Ovary (tissue), 9 donors: ENCODE results near the gene CPTP. TPM values are rescaled to one million over a fixed set of nuclear protein-coding genes. Genes with fewer than 3 reads are reported as not detected.

Experiments
- DNase-seq, 5 donors: peaks; one replicate each; pipeline ENCODE4 v3.0.0-alpha.2; 2019 to 2020
- H3K27ac ChIP-seq, 2 donors: fragments of 200-600 bp; one replicate each; pipeline versions ENCODE4 v1.5.1 to v1.8.0; 2019 to 2022
- H3K27me3 ChIP-seq: fragments of 200-600 bp; one replicate; pipeline ENCODE4 v1.8.0; 2022
- H3K36me3 ChIP-seq: fragments of 200-600 bp; sonication (generic); one replicate; pipeline ENCODE4 v1.5.1; 2019
- H3K4me1 ChIP-seq: one replicate; pipeline ENCODE4 v1.8.1; 2013; ENCODE audit warnings: mild to moderate bottlenecking, moderate library complexity; ENCODE audit not compliant: insufficient read depth
- H3K4me3 ChIP-seq: fragments of 200-600 bp; sonication (generic); one replicate; pipeline ENCODE4 v1.5.1; 2017
- H3K9me3 ChIP-seq, 2 donors: fragments of 200-600 bp in 1 of 2; sonication (generic) in 1 of 2; one replicate each; pipeline versions ENCODE4 v1.5.1 to v1.8.1; 2013 to 2019; ENCODE audit warnings: mild to moderate bottlenecking in 1 of 2, moderate library complexity in 1 of 2
- EP300 ChIP-seq: sonication (generic); formaldehyde crosslinking; IDR thresholded peaks from one replicate; pipeline ENCODE4 v1.6.1; 2017; ENCODE audit warnings: antibody characterized with exemption
- POLR2A ChIP-seq: fragments of 450-650 bp; IDR thresholded peaks from one replicate; pipeline ENCODE4 v1.6.1; 2017; ENCODE audit warnings: antibody characterized with exemption, mild to moderate bottlenecking, moderate library complexity
- WGBS, 3 donors: extraction: QIAGEN DNeasy Blood & Tissue Kit in 1 of 3; methylation state at CpG; one replicate each; pipeline versions ENCODE4 v1.1.5 to v1.1.7; 2013 to 2017; 5-methylcytosine and 5-hydroxymethylcytosine counted together
- intact Hi-C, 4 donors: fragments of 100-400 bp; cut with DNase I; formaldehyde crosslinking; loops; one replicate each; pipeline versions ENCODE4 v1.11.0 to v1.15.1; 2022 to 2023
- polyA plus RNA-seq, 2 donors: library from polyadenylated mRNA; stranded (reverse); fragments of 200-250 nt in 1 of 2; fragments of 350-450 nt in 1 of 2; fragmentation: Illumina TruSeq in 1 of 2; extraction: RNeasy Lipid Tissue Mini Kit (QIAGEN cat#74804) in 1 of 2; gene quantifications; one replicate each; pipeline ENCODE4 v1.2.3, GENCODE V29; 2013 to 2014
- total RNA-seq, 7 donors: library from RNA; depleted of rRNA in 2 of 7; stranded (reverse); fragments of >200 nt in 2 of 7; fragmentation: NEBNext Ultra II Directional in 3 of 7; extraction: Animal tissue kit (Norgen Biotek cat#: 25700) in 3 of 7; gene quantifications; one replicate each; pipeline versions ENCODE4 v1.1.0 to v1.2.4, GENCODE V29; 2016 to 2023
- TF ChIP-seq, protein P1 (sequence below), 3 donors: fragments of 450-650 bp in 2 of 3; fragments of 200-600 bp in 1 of 3; IDR thresholded peaks; one replicate each; pipeline versions ENCODE4 v1.5.1 to v1.8.0; 2016 to 2022; ENCODE audit warnings: antibody characterized with exemption in 3 of 3, mild to moderate bottlenecking in 1 of 3
- donor health status: DM: no; HTN: no; CAD: no; lungs with moderate emphysema.
- donor health status: DM: no; HTN: no; CAD: no.
- donor health status: Bipolar disorder and iron deficiency.
- donor health status: DM: yes; HTN: yes; CAD: no.
- donor health status: DM: no; HTN: no; CAD: no.
- donor health status: DM: yes; HTN: yes; CAD: no.

Gene CPTP
- total and polyA plus RNA-seq, 9 donors = 2.4 to 21.0 (median 14.8) TPM

DNA sequence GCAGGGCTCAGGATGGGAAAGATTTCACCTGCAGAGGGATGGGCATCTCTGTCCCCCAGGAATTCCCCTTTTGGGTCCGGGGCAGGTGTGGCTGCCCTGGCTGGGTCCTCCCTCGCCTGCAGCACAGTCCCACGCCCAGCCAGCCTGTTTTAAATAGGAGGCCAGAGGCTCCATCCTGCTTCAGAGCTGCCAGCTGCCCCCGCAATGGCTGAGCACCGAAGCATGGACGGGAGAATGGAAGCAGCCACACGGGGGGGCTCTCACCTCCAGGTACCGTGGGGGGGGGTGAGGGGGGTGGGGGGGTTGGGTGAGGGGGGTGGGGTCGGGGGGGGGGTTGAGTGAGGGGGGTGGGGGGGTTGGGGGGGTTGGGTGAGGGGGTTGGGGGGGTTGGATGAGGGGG is 40.8 kb upstream of the CPTP start:
- Histone ChIP-seq H3K4me3 (no peak overlapping the region), H3K9me3 (no peaks in the 10 kb centered on the region), H3K27ac (no peak overlapping the region), H3K4me1 (no peaks in the 10 kb centered on the region), H3K27me3 (no peaks in the 10 kb centered on the region), H3K36me3 (no peaks in the 10 kb centered on the region)
- no peak for TF ChIP-seq POLR2A
- no peak for TF ChIP-seq EP300
- TF ChIP-seq, protein P1, sequence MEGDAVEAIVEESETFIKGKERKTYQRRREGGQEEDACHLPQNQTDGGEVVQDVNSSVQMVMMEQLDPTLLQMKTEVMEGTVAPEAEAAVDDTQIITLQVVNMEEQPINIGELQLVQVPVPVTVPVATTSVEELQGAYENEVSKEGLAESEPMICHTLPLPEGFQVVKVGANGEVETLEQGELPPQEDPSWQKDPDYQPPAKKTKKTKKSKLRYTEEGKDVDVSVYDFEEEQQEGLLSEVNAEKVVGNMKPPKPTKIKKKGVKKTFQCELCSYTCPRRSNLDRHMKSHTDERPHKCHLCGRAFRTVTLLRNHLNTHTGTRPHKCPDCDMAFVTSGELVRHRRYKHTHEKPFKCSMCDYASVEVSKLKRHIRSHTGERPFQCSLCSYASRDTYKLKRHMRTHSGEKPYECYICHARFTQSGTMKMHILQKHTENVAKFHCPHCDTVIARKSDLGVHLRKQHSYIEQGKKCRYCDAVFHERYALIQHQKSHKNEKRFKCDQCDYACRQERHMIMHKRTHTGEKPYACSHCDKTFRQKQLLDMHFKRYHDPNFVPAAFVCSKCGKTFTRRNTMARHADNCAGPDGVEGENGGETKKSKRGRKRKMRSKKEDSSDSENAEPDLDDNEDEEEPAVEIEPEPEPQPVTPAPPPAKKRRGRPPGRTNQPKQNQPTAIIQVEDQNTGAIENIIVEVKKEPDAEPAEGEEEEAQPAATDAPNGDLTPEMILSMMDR (IDR thresholded peaks at IDR 0.05) = no peak
- intact Hi-C loops = no loop called here
- no peak for DNase-seq
- 3 to 11% (median 3%) methylated on average over 3 to 8 of the region's 9 CpGs for WGBS, 3 donors

DNA sequence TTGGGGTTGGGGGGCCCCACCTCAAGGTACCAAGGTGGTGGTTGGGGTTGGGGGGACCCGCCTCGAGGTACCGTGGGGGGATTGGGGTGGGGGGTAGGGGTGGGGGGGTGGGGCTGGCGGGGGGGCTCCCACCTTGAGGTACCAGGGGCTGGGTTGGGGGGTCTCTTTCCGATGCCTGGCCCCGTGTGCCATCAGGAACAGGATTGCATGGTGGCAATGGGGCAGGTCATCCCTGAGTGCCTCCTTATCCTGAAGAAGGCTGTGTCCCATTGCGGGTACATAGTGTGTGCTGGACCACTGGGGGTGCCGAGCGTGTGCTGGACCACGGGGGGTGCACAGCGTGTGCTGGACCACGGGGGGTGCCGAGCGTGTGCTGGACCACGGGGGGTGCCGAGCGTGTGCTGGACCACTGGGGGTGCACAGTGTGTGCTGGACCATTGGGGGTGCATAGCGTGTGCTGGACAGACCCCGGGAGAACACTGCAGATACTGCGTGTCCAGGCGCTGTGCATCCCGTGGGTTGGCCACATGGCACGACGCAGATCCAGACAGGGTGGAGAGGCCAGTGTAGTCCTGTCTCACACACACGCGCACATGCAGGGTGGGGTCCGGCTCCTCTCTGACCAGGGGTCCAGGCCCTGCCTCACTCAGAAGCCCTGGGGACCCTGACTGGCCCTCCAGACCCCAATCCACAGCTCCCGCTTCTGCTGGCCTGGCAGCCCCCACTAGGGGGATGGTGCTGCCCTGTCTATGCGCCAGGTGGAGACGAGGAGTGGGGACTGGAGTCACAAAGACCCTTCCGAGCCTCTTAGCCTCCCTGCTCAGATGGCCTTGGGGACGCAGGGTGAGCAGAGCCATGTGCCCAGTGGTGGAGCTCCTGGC is 40.1 kb upstream of the CPTP start:
- H3K27me3 ChIP-seq = no peaks in the 10 kb centered on the region
- H3K4me3 ChIP-seq = no peak overlapping the region
- H3K36me3 ChIP-seq = no peaks in the 10 kb centered on the region
- H3K27ac ChIP-seq = no peak overlapping the region
- no peaks in the 10 kb centered on the region for H3K4me1 ChIP-seq
- WGBS, 3 donors = 64 to 83% (median 74%) methylated on average over 27 to 32 of the region's 32 CpGs
- no peak for TF ChIP-seq EP300
- TF ChIP-seq POLR2A = no peak
- TF ChIP-seq, protein P1 (IDR thresholded peaks at IDR 0.05) = no peak
- intact Hi-C loops = no loop called here
- DNase-seq = no peak
- H3K9me3 ChIP-seq = no peaks in the 10 kb centered on the region

DNA sequence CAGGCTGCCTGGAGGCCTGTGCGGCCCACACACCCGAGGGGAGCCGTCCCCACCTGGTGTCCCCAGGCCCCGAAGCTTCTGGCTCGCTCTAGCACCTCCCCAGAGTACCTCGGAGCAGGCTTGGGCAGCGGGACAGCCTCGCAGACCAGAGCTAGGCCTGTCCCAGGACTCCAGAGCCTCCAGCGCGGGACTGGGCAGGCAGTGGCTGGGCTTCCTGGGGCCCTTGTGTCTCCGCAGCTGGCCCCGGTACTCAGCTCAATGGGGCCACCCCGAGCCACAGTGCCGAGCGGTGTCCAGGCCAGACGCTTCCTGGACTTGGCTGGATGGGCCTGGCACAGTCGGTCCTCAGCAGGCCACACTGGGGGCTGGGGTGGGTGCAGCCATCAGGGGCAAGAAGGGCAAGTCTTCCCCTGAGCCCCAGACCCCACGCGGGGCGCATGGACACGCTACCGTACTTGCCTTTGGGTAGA is 39.5 kb upstream of the CPTP start:
- Histone ChIP-seq H3K36me3 (no peaks in the 10 kb centered on the region), H3K9me3 (no peaks in the 10 kb centered on the region), H3K27me3 (no peaks in the 10 kb centered on the region), H3K4me1 (no peaks in the 10 kb centered on the region), H3K27ac (no peak overlapping the region), H3K4me3 (no peak overlapping the region)
- intact Hi-C loops = no loop called here
- TF ChIP-seq, protein P1 (IDR thresholded peaks at IDR 0.05) = no peak
- TF ChIP-seq POLR2A = no peak
- no peak for TF ChIP-seq EP300
- DNase-seq = no peak
- 75 to 85% (median 79%) methylated on average over 21 to 22 of the region's 22 CpGs for WGBS, 3 donors

DNA sequence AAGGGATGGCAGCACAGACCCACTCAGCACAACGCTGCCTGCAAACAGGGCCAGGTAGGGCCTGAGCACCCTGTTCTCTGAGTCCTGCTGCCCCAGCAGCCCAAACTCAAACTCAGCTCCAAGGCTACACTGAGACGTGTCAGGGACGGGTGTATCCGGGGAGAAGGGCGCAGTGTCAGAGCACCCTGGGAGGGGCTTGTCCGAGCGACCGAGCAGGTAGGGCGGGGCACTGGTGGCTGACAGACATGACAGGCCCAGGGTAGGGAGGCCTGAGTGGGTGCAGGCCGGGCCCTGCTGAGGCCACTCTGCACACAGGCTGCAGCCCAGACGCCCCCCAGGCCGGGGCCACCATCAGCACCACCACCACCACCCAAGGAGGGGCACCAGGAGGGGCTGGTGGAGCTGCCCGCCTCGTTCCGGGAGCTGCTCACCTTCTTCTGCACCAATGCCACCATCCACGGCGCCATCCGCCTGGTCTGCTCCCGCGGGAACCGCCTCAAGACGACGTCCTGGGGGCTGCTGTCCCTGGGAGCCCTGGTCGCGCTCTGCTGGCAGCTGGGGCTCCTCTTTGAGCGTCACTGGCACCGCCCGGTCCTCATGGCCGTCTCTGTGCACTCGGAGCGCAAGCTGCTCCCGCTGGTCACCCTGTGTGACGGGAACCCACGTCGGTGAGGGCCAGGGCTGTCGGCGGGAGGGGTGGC is 38.8 kb upstream of the CPTP start:
- no peaks in the 10 kb centered on the region for H3K4me1 ChIP-seq
- H3K9me3 ChIP-seq = no peaks in the 10 kb centered on the region
- DNase-seq = peak in 1 of 5 donors; percentile 36
- TF ChIP-seq EP300 (no peak), POLR2A (no peak)
- TF ChIP-seq, protein P1 (IDR thresholded peaks at IDR 0.05) = no peak
- H3K27ac ChIP-seq = no peak overlapping the region
- H3K27me3 ChIP-seq = no peaks in the 10 kb centered on the region
- intact Hi-C loops = no loop called here
- 48 to 65% (median 60%) methylated on average over 26 to 37 of the region's 37 CpGs for WGBS, 3 donors
- no peaks in the 10 kb centered on the region for H3K36me3 ChIP-seq
- no peak overlapping the region for H3K4me3 ChIP-seq
